Right lobe of liver (tissue), 4 donors: Measurements from ENCODE around the gene TPMT.

Source experiments
- CTCF ChIP-seq, 4 donors: fragments of 200-600 bp in 3 of 4; fragments of 450-650 bp in 1 of 4; IDR thresholded peaks; one replicate each; pipeline versions ENCODE4 v1.5.1 to v1.8.0; 2016 to 2022; ENCODE audit warnings: antibody characterized with exemption in 4 of 4, mild to moderate bottlenecking in 2 of 4
- POLR2A ChIP-seq: fragments of 450-650 bp; IDR thresholded peaks from one replicate; pipeline ENCODE4 v1.6.1; 2017; ENCODE audit warnings: antibody characterized with exemption, mild to moderate bottlenecking
- donor health status: DM: no; HTN: no; CAD: no.
- donor health status: DM: no; HTN: no; CAD: no.
- donor health status: DM: no; HTN: yes; CAD: no.

- TF ChIP-seq POLR2A (no peak), CTCF (IDR thresholded peaks at IDR 0.05) (no peak)
Measured at GRCh38 chr6:18121580-18122127, 33.2 kb downstream of the TPMT start.
